GM19372 (cell line): ENCODE measurements around the gene CD7.
"Not testable (repeated sequence)": the region's sequence is repeated elsewhere in the genome, so short reads cannot be mapped to it uniquely, and the experiment has no call there.

Experiments
- ATAC-seq: cut with Tn5 transposase; IDR thresholded peaks from one replicate; pipeline ENCODE4 v1.9.1; 2021; ENCODE audit warnings: mild to moderate bottlenecking, low read depth, moderate library complexity; ENCODE audit not compliant: unreplicated experiment

CD7 gene

DNA sequence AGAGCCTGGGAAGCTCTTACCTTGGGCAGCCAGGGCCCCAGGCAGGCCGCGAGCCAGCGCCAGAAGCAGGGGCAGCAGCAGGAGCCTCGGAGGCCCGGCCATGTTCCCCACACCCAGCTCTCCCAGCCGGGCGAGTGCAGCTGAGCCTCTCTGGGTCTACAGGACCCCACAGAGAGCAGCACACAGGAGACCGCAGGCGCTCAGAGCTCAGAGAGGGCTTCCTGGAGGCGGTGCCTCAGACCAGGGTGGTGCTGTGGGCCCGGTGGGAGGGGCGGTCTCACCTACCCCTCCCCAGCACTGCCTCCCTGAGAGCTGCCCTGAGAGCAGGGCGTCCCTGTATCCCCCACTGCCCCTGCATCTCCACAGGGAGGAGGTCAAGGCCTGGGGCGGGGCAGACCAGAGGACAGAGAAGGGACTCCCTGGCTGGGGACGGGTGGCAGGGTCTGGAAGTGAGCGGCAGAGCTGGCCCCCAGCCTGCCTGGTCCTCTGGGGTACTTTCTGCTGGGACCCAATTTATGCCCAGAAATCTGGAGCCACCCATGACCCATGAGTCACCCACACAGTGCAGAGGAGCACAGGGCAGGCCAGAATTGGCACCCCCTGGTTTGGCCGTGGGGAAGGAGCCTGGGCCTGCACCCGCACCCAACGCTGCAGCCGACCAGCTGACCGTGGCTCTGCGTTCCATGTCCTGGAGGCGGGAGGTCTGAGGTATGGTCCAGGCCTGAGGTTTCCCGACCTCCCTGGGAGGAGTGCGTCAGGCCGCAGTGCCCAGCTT lies at the start of gene CD7:
CD7 (minus strand) TSS at position 215 of the 775 bp plus-strand sequence; CDS start at position 102, 113 bp downstream.
- ATAC-seq, result no peak

DNA sequence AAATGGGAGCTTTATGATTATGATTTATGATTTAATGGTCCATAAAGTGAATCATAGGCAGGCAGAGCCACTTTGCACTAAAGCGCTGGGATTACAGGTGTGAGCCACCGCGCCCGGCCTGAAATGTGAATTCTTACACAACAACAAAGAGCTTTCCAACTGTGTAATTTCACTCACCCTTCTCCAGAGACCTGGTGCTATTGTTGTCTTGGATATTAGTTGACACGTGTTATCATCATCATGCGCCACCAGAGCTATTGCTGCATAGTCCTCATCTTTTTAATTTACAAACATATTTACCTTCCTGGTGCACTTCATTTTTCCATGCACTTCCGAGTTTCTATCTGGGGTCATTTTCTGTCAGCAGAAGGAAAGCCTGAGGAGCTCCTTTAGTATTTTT lies 49.3 kb upstream of the CD7 start:
- no peak for ATAC-seq

DNA sequence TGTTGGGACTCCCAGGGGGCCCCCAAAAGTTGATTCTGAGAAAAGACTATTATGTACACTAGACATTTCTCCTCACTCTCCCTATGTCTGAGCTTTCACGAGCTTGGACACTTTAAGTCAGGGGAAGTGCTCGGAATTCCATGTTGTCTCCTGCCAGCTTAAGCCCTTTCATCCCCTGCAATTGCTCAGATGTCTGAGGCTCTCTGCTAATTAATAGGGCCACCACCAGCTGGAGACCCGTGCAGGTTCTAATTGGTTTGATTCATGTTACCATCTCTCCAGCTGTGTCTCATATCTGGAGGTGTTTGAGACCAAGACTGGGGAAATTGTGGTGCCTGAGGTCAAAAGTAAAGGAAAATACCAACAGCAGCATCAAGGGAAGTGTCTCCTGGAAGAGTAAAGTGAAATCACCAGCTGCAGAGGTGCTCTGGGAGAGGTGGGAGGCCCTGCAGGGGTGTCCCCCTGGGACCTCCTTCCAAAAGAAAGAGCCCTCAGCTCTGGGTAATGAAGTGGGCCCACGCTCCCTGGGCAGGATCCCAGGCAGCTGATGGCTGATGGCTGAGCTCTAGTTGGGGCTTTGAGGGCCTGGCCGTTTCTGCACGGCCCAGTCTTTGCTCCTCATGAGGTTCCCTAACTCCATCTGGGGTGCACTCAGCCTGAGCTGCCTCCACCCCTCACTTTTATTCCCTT lies 48.3 kb upstream of the CD7 start:
- no peak for ATAC-seq

DNA sequence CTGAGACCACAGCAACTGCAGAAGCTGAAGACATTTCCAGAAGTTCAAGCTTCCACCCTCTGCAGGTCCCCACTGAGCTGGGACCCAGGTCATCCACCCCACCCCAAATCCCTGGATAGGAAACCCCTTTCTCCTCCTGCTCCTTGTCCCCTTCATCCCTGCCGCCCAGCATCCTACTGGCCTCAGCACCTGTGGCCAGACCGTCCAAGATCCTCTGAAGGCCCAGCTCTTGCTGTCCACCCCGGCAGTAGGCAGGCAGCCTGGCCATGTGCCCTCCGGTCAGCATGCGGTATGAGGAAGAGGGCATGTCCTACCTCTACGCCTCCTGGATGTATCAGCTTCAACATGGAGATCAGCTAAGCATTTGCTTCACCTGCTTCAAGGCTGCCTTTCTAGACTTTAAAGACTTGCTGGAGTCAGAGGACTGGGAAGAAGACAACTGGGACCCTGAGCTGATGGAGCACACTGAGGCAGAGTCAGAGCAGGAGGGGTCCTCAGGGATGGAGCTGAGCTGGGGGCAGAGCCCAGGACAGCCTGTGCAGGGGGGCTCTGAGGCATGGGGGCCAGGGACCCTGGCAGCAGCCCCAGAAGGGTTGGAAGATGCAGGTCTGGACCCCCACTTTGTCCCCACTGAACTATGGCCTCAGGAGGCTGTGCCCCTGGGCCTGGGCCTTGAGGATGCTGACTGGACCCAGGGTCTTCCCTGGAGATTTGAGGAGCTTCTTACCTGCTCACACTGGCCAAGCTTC lies 44.7 kb upstream of the CD7 start:
- ATAC-seq, result no peak

DNA sequence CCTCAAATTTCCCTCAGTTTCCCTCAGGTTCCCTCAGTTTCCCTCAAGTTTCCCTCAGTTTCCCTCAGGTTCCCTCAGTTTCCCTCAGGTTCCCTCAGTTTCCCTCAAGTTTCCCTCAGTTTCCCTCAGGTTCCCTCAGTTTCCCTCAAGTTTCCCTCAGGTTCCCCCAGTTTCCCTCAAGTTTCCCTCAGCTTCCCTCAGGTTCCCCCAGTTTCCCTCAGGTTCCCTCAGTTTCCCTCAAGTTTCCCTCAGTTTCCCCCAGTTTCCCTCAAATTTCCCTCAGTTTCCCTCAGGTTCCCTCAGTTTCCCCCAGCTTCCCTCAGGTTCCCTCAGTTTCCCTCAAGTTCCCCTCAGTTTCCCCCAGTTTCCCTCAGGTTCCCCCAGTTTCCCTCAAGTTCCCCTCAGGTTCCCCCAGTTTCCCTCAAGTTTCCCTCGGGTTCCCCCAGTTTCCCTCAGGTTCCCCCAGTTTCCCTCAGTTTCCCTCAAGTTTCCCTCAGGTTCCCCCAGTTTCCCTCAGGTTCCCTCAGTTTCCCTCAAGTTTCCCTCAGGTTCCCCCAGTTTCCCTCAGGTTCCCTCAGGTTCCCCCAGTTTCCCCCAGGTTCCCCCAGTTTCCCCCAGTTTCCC lies 42.2 kb upstream of the CD7 start:
- not testable (repeated sequence) for ATAC-seq

DNA sequence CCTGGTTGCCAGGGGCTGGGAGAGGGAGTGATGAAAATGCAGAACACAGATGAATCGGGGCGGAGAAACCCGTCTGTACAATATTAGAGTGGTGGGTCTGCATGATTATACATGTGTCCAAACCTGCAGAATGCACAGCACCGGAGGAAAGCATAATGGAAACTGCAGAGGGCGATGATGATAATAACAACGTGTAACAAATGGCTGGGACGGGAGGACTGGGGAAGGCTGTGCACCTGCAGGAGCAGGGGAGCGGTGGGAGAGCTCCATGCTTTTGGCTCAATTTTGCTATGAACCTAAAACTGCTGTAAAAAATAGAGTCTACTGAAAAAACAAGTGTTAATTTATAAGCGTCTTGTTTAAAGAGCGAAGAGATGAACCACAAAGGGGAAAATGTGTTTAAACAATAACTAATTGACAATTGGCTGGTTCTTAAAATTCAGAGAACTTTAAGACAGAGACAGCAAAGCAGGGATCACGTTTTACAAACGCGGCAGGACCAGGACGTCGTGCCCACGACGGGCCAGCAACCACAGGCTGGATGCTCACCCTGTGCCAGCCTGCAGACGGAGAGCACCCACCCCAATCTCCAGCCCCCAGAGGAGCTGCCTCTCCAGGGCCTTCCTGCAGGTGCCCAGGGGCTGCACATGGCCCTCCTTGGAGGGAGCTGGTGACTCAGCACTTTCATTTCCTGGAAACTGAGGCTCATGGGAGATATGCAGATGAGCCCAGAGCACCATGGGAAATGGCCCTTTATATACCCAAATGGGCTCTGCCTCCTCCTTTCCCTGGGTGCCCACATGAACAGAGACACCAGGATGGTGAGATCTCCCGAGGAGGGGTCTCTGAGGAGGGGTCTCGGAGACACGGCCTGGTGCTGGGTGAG lies 41.3 kb upstream of the CD7 start, which contains the start of gene TEX19:
TEX19 (plus strand) TSS at position 783 of the 886 bp plus-strand sequence. CDS start 2,904 bp downstream, outside the sequence.
- no peak for ATAC-seq

DNA sequence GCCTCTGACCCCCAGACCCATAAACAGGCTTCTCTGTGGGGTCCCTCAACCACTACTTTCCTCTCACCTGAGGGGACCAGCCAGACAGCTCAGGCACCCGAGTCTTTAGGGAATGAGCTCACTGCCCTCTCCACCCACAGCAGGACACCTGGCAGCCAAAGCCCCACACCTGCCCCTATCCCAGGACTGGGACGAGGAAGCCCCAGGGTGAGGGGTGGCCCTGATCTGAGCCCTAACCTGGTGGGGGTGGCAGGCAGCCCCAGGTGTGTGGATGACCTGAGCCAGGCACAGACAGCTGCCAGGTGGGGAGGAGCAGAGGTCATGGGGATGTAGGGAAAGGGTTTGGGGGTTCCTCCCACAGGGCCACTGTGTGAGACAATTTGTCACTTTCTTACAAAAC lies 40.0 kb upstream of the CD7 start:
- no peak for ATAC-seq

DNA sequence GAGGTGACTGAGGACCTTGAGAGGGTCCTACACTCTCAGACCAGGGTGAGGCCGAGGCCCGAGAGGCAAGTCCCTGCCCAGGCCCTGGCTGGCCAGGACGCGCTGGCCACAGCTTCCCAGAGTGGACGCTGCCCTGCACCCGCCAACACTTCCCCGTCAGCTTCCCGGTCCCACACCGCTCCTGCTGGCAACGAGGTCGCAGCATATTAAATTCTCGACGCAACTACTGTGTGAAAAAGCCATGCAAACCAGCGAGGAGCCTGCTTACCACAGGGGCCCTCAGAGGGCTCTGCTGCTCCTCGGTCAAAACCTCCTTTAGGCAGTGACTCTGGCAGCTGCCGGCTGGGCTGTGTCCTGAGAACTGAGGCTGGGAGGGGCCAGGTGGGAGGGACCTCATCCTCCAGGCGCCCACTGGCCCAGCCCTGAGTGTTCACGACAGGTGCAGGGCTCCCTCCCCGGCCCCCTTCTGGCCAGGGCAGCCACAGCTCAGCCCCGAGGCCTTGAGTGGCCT lies 39.5 kb upstream of the CD7 start:
- no peak for ATAC-seq

DNA sequence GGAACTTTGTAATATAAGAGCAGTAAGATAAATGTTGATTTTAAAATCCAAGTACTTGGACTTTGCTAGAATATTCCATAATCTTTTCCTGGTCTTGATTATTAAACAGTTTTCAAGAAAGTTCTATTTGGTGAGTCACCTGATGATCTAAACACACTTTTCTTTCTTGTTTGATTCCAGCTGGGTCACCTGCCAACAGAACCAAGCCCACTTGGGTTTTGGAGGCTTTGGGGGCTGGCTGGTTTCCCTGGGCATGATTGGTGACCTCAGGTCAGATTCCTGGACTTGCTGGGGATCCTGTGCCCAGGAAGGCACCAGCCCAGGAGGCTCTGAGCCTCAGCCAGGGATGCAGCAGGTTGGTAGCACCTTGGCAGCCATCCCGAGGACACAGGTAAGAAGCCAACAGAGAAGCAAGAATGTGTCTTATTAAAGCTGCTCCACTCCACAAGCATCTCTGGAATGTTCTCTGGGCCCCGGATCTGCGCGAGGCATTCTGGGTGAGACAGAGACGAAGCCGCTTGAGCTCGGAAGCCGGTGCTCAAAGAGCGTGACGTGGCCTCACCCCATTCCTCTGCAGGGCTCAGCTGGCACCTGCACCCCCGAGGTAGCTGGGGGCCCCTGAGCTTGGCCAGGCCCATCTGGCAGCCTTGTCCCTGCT lies 38.5 kb upstream of the CD7 start:
- no peak for ATAC-seq

DNA sequence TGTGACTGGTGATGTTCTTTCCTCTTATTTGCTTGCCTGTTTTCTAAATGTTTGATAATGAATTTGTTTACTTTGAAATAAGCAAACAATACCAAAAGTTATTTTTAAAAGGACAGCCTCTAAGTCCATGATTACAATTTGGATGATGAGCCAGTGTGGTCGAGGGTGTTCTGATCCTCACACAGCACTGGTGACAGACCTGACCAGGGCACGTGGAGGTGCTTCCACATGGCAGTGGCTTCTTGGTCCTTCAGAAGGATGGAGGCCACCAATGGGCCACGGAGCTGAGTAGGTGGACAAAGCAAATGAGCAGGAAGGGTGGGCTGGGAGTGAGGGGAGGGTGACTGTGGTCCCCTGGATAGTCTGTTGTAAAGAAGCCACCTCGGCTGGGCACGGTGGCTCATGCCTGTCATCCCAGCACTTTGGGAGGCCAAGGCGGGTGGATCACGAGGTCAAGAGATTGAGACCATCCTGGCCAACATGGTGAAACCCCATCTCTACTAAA lies 37.4 kb upstream of the CD7 start:
- no peak for ATAC-seq

DNA sequence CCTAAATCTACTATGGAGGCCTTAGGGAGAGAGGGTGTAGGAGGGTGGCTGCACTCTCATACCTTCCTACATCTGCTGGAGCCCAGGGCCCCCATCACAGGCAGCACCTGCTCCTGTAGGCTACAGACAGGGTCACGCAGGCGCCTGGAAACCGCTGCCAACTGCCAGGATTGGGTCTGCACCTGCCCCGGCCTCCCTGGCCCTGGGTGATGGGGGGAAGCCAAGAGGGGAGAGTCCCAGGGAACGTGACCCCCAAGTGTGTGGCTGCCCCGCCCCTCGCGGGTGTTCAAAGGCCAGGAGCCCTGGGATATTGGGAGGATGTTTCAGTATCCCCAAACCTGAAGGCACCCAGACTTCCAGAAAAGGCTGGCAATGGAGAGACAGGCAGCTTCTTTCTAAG lies 36.1 kb upstream of the CD7 start:
- no peak for ATAC-seq

DNA sequence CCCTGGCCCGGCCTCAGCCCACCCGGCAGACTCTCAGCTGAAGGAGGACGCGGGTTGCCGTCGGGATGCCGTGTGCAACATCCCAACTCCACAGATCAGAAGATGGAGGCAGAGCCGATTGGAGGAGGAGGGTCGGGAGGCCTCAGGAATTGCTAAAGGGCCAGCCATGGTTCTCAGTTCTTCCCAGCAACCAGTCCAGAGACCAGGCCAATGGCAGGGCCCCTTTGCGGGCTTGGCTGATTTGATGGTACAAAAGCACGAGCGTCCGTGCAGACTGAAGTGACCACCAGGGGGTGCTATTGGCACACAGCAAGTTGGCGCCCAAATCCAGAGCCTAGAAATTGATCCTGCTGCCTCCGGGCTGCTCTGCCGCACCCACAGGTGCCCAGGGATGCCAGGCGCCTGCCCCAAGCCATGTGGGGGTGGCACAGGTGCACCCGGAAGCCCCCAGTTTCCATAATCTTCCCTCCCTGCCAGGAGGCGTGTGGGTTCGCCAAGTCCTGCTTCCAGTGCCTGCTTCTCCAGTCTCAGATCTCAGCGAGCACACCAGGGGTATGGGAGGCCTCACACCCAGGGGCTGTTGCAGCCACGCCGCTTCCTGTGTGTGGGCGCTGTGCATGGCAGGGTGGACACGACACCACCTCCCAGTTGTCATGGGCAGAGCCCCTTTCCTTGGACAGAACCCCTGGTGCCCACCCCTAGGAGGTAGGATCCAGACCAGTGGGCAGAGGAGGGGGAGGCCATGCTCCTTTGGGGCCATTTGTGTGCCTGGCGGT lies 34.5 kb upstream of the CD7 start:
- ATAC-seq, result peak; percentile 53

DNA sequence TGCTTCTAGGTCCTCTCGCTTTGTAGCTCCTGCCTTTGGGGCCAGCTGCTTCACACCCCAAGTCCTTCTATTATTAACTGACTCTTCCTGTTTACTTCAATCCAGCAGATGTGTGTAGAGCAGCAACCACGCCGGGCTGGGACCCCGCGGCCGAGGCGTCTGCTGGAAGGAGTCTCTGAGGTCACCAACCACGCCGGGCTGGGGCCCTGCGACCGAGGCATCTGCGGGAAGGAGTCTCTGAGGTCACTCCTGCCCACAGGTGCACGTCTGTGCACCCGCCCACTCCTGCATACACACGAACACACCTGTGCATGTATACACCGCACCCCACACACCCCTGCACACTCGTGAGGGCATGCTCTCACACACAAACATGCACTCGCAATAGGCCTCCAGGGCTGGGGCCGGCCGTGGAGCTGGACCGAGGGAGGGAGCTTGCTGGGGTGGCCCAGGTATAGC lies 33.9 kb upstream of the CD7 start:
- peak; percentile 67 for ATAC-seq

DNA sequence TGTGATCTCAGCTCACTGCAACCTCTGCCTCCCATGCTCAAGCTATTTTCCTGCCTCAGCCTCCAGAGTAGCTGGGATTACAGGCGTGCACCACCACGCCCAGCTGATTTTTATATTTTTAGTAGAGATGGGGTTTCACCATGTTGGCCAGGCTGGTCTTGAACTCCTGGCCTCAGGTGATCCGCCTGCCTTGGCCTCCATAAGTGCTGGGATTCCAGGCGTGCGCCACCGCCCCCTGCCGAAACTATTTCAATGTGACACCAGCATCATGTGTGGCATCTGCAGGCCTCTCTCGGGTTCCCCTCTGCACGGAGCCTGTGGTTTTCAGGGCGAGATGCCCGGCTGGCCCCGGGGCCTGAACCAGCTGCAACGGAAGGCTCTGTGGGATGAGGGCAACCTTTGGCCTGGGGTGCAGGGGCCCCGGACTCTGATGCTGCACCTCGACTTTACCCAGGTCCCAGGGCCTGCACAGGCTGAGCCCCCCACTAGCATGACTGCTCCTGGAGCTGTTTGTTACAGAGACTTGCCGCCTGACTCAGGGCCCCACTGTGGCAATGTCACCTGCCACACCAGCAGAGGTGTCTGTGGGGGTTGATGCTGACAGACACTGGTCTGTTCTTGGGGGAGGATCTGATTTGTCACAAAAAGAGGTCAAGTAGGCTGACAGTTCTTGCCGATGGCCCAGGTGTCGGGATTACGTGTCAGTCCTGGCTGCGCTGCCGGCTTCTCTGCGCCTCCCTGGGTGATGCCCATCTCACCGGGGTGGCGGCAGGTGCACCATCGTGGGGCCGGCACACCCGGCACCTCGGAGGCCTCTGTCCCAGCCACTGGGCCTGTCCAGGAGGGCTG lies 33.0 kb upstream of the CD7 start:
- ATAC-seq, result no peak

DNA sequence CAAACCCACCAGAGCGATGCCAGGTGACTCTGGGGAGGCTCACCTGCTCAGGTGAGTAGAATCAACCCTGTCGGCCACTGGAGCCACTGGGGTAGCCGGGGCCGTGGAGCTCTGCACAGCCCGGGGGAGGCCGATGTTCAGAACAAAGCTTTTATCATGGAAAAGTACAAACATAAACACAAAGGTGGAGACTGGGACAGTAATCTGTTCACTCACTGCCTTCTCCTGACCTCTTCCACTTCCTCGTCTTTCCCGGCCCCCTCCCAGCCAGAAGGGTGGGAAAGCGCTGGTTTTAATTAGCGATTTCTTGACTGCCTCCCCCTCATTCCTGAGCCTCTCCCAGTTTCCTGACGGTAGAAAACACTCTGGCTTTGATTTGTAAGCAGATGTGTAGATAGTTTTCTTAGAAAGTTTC lies 31.9 kb upstream of the CD7 start:
- ATAC-seq, result no peak

DNA sequence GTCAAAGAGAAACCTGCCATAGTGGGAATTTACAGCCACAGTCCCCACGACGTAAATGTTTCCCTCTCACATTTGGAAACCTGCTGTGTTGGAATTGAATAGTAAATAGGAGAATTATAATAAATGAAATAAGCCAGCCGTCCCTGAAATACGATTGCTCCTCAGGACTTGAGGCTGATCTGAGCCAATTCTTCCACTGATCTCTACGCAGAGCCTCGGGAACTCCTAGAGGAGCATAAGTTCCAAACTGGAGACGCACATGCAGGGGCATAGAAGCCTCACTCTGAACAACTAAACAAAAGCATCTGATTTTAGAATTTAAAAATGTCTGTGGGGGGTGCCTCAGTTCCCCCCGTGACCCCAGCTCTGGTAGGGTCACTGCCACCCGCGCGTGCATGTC lies 31.5 kb upstream of the CD7 start:
- ATAC-seq, result no peak

DNA sequence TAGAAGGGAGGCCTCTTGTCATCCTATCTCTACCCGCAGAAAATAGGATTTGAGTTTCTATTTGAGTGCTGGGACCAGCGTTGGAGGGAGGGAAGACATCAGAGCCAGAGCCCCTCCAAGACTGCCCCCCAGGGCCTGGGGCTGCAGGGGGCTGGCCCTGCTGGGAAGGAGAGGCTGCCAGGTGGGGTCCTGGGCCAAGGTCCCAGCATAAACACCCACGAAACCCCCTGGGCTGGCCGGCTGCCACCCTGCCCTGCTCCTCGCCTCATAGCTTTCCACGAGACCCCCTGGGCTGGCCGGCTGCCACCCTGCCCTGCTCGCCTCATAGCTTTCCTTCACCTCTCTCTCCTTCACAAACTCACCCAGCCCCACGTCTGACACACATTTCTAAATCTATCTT lies 31.0 kb upstream of the CD7 start:
- no peak for ATAC-seq
